Measurements from ENCODE around the gene SMCO1.
A peak's percentile ranks its signal among the peaks of the same experiment; 100 is the strongest.
"Not testable (repeated sequence)": the region's sequence is repeated elsewhere in the genome, so short reads cannot be mapped to it uniquely, and the experiment has no call there.

SMCO1 gene

GRCh38 chr3:196519718-196520082 is 4.6 kb upstream of the SMCO1 start:
- DNase-seq, result no peak

DNA sequence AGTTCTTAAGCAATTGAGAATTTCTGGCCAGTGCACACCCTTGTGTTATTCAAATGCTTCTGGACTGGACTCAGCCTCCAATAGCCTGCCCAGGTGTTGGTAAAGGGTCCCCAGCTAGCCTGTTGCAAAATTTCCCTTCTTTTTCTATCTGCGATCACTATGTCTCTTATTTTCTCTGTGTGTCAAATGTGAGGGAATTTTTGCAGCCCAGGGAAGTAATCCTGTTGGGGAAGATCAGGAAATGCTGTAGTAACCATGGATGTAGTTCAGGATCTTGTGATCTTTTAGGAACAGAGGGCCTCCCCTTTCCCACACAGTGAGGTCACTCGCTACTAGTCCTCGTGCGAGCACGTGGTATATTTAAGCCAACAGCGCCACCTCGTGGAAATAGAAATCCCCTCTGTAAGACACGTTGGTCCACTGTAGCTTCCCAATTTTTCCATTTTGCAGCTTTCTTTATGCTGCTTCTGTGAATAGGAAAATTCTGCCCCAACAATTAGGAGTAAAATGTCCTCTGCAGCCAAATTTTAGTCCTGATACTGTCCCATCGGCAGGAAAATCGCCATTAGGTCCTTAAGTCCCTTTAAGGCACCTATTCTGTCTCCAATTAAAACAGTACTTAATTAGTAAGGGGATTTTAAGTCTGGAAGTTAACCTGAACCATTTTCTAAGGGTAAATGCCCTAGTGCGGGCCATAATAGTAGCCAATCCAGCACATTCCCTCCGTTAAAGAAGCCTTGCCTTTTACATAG is 4.0 kb upstream of the SMCO1 start:
- peak; percentile 31 for DNase-seq

GRCh38 chr3:196517919-196518318 is 2.8 kb upstream of the SMCO1 start:
- no peak for DNase-seq

GRCh38 chr3:196517162-196517800 is 2.1 kb upstream of the SMCO1 start:
- DNase-seq, result no peak

DNA sequence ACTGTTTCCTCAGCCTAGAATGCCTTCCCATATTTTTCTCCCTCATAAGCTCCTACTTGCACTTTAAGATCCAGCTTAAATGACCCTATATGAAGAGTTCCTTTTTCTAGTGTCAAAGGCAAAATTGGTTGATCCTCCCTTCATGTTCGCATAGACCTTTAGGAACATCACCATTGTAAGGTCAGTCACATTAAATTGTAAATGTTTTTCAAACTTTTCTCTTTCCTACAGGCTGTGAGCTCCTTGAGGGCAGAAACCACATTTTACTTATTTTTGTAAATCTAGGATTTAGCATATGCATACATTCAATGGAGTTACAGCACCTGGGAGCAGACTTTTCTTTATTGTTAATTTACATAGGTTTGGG is 813 bp downstream of the SMCO1 start:
- DNase-seq, result no peak

DNA sequence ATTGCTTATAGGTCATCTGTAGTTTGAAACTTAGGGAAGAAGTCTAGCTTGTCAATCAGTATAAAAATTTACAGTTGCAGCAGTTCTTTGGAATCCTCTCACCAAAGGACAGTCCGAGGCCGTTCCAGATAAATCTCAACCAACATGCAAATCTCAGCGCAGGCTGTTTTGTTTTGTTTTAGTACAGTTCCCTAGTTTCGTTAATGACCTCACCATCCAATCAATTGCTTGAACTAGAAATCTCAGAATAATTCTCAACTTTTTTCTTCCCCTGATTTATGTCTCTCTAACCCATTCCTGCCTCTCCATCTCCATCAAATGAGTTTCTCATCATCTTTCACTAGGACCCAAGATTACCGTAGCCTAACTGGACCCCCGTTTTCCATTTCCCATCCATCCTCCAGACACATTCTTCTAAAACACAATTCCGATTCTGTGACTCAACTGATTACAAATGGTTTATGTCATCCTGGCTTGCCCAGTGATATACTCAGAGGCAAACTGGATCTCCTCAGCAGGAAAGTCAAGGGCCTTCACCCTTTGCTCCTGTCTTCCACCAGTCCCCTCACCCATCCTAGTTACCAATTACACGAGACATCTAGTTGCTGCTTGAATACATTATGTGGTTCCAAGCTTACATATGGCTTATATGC is 1.3 kb downstream of the SMCO1 start:
- DNase-seq, result no peak

DNA sequence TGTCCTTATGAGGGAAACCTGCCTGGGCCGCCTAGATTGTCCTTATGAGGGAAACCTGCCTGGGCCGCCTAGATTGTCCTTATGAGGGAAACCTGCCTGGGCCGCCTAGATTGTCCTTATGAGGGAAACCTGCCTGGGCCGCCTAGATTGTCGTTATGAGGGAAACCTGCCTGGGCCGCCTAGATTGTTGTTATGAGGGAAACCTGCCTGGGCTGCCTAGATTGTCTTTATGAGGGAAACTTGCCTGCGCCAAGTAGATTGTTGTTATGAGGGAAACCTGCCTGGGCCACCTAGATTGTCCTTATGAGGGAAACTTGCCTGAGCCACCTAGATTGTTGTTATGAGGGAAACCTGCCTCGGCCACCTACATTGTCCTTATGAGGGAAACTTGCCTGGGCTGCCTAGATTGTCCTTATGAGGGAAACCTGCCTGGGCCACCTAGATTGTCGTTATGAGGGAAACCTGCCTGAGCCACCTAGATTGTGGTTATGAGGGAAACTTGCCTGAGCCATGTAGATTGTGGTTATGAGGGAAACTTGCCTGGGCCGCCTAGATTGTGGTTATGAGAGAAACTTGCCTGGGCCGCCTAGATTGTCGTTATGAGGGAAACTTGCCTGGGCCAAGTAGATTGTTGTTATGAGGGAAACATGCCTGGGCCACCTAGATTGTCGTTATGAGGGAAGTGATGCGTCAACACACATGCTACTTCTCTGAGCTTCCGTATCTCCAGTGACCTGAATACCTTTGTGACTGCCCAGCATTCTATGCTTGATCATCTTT is 3.3 kb downstream of the SMCO1 start:
- DNase-seq, result not testable (repeated sequence)

DNA sequence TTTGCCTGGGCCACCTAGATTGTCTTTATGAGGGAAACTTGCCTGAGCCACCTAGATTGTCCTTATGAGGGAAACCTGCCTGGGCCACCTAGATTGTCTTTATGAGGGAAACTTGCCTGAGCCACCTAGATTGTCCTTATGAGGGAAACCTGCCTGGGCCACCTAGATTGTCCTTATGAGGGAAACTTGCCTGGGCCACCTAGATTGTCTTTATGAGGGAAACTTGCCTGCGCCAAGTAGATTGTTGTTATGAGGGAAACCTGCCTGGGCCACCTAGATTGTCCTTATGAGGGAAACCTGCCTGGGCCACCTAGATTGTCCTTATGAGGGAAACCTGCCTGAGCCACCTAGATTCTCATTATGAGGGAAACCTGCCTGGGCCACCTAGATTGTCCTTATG is 4.0 kb downstream of the SMCO1 start:
- not testable (repeated sequence) for DNase-seq

DNA sequence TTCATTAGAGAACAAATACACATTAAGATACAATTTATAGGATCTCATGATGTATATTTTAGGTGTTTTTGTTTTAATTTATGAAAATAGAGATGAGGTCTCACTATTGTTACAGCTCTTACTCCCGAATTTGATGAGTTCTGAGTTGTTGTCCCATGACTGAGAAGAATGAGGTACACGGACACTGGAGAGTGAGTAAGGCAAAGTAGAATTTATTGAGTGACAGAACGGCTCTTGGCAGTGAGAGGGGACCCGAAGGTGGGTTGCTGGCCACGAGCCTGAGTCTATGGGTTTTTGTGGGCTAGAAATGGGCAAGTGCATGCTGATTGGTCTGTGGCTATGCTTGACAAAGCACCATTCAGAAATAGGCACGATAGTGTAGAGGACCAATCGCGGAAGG is 8.5 kb downstream of the SMCO1 start:
- DNase-seq, result no peak

DNA sequence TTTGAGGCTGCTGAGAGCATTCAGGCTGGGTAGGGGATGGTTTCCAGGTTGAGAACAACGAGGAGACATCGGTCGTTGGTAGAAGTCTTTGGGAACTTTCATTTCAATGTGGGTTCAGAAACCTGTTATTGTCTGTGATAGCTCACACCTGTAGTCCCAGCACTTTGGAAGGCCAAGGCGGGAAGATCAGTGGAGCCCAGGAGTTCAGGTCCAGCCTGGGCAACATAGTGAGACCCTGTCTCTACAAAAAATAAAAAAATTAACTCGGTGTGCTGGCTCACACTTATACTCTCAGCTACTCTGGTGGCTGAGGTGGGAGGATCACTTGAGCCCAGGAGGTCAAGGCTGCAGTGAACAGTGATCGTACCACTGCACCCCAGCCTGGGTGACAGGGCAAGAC is 10.6 kb downstream of the SMCO1 start:
- no peak for DNase-seq

GRCh38 chr3:196504077-196504398 is 11.1 kb downstream of the SMCO1 start:
- not testable (repeated sequence) for DNase-seq

DNA sequence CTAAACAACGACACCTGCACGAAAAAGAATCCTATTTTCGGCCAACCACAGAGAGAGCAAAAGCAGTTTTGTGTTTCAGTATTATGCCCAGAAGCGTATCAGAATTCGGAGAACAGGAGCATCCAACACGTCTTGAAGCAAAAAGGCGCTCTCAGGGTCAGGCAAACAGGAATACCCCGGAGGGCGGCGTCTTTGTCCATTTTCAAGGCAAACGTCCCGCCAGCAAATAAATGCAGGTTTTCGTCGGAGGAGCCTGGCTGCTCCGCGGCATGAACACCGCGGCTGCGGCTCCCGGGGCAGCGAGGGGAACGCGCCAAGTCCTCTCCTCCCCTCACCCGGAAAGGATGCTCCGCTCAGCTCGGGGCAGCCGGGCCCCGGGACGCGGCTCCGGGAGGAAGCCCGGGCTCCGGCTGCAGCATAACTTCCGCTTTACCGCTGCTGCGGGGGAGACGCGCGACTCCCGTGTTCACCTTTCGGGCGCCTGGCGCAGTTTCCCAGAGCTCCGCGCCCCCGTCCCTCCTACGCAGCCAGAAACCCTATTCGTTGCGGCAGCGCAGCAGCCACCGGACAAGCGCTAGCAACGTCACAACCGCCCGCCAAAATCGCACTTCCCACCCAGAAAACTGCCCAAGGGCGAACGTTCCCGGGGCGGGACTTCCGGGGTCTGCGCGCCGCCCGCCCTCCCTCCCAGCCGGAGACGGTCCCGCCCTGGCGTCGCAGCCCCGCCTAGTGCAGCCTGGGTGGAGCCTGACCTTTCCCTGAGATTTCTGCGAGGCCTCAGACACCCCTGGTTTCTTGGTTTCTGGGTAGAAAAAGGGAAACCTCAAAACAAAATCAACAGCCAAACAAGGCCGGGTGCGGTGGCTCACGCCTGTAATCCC is 11.7 kb downstream of the SMCO1 start, which contains the start of gene RNF168:
RNF168 (minus strand) TSS at position 573 of the 881 bp plus-strand sequence. CDS start 595 bp downstream, outside the sequence.
- DNase-seq, result peak; percentile 96

DNA sequence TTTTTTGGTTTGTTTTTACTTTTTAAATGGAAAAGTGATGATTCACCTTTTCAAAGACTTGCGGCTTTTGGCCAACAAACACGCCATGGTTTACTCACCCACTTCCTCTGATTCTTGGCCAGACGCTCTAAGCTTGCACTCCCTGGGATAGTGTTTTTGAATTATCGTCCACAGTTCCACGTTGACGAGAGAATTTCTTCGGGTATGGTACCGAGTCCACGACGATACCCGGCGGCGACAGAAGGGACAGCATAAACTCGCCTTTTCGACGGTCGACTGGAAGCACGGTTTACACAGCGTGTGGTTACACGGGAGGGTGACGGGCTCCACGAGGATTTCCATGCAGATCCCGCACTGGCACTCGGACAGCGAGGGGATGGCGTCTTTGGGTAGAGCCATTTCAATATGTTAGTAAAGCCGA is 12.4 kb downstream of the SMCO1 start:
- peak; percentile 51 for DNase-seq

GRCh38 chr3:196501316-196502044 is 13.7 kb downstream of the SMCO1 start:
- no peak for DNase-seq

DNA sequence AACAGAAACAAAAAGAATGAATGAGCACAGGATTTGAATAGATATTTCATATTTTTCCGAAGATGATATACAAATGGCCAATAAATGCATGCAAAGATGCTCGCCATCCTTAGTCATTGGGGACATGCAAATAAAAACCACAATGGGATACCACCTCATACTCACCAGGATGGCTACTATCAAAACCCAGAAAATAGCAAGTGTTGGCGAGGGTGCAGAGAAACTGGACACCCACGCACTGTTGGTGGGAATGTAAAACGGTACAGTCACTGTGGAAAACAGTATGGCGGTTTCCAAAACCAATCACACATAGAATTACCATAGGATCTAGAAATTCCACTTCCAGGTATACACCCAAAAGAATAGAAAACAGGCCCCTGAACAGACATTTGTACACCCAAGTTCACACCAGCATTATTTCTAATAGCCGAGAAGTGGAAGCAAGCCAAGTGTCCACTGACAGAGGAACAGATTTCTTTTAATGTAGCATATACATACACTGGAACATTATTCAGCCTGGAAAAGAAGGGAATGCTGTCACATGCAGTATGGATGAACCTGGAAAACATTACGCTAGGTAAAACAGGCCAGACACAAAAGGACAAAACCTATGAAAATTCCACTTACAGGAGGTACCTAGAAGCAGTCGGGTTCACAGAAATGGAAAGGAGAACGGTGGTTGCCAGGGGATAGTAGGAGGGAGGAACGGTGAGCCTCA is 15.2 kb downstream of the SMCO1 start:
- DNase-seq, result no peak

DNA sequence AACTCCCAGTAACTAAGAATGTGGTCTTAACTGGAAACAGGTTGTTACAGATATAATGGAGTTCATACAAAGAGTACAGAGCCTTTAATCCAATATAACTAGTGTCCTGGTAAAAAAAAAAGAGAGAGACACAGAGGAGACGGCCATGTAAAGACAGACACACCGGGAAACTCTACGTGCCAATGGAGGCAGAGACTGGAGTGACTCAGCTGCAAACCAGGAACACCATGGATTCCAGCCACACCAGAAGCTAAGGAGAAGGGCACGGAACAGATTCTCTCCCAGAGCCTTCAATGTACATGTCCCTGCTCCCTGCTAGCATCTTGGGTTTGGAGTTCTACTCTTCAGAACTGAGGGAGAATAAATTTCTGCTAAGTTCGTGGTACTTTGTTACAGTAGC is 16.1 kb downstream of the SMCO1 start:
- no peak for DNase-seq

DNA sequence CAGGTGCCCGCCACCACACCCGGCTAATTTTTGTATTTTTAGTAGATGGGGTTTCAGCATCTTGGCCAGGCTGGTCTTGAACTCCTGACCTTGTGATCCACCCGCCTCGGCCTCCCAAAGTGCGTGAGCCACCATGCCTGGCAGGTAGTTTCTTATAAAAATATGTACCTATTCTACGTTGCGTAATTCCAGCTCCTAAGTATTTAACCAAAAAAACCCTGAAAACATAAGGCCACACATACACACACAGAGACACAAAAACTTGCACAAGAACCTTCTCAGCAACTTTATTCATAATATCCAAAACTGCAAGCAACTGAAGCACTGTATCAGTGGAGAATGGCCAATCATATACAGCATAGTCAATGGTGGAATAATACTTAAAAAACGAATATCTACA is 16.8 kb downstream of the SMCO1 start:
- no peak for DNase-seq

GRCh38 chr3:196496183-196496582 is 19.0 kb downstream of the SMCO1 start:
- no peak for DNase-seq

GRCh38 chr3:196493292-196493691 is 21.9 kb downstream of the SMCO1 start:
- DNase-seq, result no peak

DNA sequence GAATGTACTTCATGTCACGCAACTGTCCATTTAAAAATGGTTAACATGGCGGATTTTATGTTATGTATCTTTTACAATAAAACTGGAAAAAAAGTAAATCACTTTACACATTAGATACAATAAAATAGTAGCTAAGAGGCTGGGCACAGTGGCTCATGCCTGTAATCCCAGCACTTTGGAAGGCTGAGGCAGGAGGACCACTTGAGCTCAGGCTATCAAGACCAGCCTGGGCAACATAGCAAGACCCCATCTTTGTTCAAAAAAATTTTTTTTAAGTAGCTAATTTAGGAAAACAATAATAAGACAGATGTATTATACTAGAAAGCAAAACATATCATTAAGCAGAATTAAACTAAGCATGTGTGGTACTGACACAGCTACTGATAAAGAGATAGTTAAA is 23.1 kb downstream of the SMCO1 start:
- no peak for DNase-seq

- DNase-seq, result no peak
These were observed 25.4 kb downstream of the SMCO1 start for GRCh38 chr3:196489747-196490146.
